H1 (cell line): Measurements from ENCODE around the gene HRH4. TPM values are rescaled to one million over a fixed set of nuclear protein-coding genes. Genes with fewer than 3 reads are reported as not detected.

Source experiments
- BACH1 ChIP-seq: IDR thresholded peaks from 2 replicates; pipeline ENCODE4 v1.6.1; 2012; ENCODE audit warnings: low read length, improper control_type of control experiment
- CHD7 ChIP-seq: fragments of 300-600 bp; sonication (generic); IDR thresholded peaks from 2 replicates; pipeline ENCODE4 v1.7.1; 2012; ENCODE audit warnings: low read length, moderate library complexity, mild to moderate bottlenecking, inconsistent platforms; ENCODE audit not compliant: insufficient replicate concordance
- CREB1 ChIP-seq: IDR thresholded peaks from 2 replicates; pipeline ENCODE4 v1.6.1; 2012; ENCODE audit warnings: inconsistent platforms
- EP300 ChIP-seq, 2 experiments: IDR thresholded peaks; 1 replicate in 1 of 2; 2 replicates in 1 of 2; pipeline ENCODE4 v1.6.1; 2011 to 2012; ENCODE audit warnings: low read depth in 2 of 2, low read length in 2 of 2, mild to moderate bottlenecking in 2 of 2, borderline replicate concordance in 1 of 2, inconsistent platforms in 1 of 2, moderate library complexity in 1 of 2
- HDAC6 ChIP-seq: IDR thresholded peaks from one replicate; pipeline ENCODE4 v1.7.1; 2012; ENCODE audit warnings: low read depth, mild to moderate bottlenecking, inconsistent platforms, low read length, moderate library complexity
- POU5F1 ChIP-seq: IDR thresholded peaks from 2 replicates; pipeline ENCODE4 v1.6.1; 2011; ENCODE audit warnings: low read depth, mild to moderate bottlenecking, low read length, moderate library complexity
- RBBP5 ChIP-seq: IDR thresholded peaks from 2 replicates; pipeline ENCODE4 v1.7.1; 2012; ENCODE audit warnings: low read depth, mild to moderate bottlenecking, inconsistent platforms, low read length, moderate library complexity, borderline replicate concordance
- RFX5 ChIP-seq: IDR thresholded peaks from 2 replicates; pipeline ENCODE4 v1.6.1; 2011; ENCODE audit warnings: low read depth, low read length, improper control_type of control experiment, borderline replicate concordance
- SP4 ChIP-seq: IDR thresholded peaks from 2 replicates; pipeline ENCODE4 v1.6.1; 2012; ENCODE audit warnings: low read length, inconsistent platforms
- TCF12 ChIP-seq: IDR thresholded peaks from 2 replicates; pipeline ENCODE4 v1.6.1; 2011; ENCODE audit warnings: low read depth, mild to moderate bottlenecking, low read length
- YY1 ChIP-seq: IDR thresholded peaks from 2 replicates; pipeline ENCODE4 v1.6.1; 2011; ENCODE audit warnings: low read depth, mild to moderate bottlenecking, low read length
- polyA plus RNA-seq, 7 experiments: library from polyadenylated mRNA; depleted of rRNA in 3 of 7; stranded (reverse) in 5 of 7; unstranded in 2 of 7; fragments of >200 nt in 5 of 7; fragments of 200-250 nt in 2 of 7; gene quantifications; 1 replicate in 5 of 7; 2 replicates in 1 of 7; 4 replicates in 1 of 7; pipeline versions ENCODE4 v1.2.1 to v1.2.3, GENCODE V29; 2011 to 2013; ENCODE audit warnings: missing spikeins in 2 of 7, mixed read lengths in 2 of 7
- total RNA-seq: library from RNA; stranded (reverse); fragmentation: NEBNext Ultra II Directional; extraction: Animal tissue kit (Norgen Biotek cat#: 25700); gene quantifications from 2 replicates; pipeline ENCODE4 v1.2.1, GENCODE V29; 2021

HRH4 gene
- total and polyA plus RNA-seq, 2 of the 8 experiments (the other 6 are each of a cell fraction or from before 2014, with no cell fraction given) = 0.03 TPM; not detected in 1

- TF ChIP-seq CHD7 (no peak), SP4 (no peak), TCF12 (no peak), CREB1 (no peak), HDAC6 (no peak), RBBP5 (no peak), POU5F1 (no peak), BACH1 (no peak), EP300 (IDR thresholded peaks at IDR 0.05; ENCODE audit: borderline replicate concordance in 1 of 2, low read depth in 2 of 2, low read length in 2 of 2) (no peak), RFX5 (no peak), YY1 (no peak)
Observed at GRCh38 chr18:24420551-24420950, 39.9 kb upstream of the HRH4 start (continued).
